Measurements from ENCODE around the gene MYO7A.
A peak's percentile ranks its signal among the peaks of the same experiment; 100 is the strongest.

Gene MYO7A

GRCh38 chr11:77129069-77129841 is 1.2 kb downstream of the MYO7A start:
- no peak for DNase-seq

GRCh38 chr11:77129842-77130756 is 2.1 kb downstream of the MYO7A start:
- DNase-seq, result no peak

- DNase-seq, result no peak
These were observed 2.9 kb downstream of the MYO7A start for GRCh38 chr11:77130763-77131513.

GRCh38 chr11:77131560-77131959 is 3.5 kb downstream of the MYO7A start:
- no peak for DNase-seq

- DNase-seq, result no peak
These were observed 7.0 kb downstream of the MYO7A start for GRCh38 chr11:77135069-77135468.

- DNase-seq, result peak in 1 of 2 experiments; percentile 16
These were observed 8.0 kb downstream of the MYO7A start for GRCh38 chr11:77136074-77136473.

- no peak for DNase-seq
These were observed 8.9 kb downstream of the MYO7A start for GRCh38 chr11:77136784-77137420.

- no peak for DNase-seq
These were observed 9.4 kb downstream of the MYO7A start for GRCh38 chr11:77137421-77137820.

GRCh38 chr11:77138106-77138649 is 10.1 kb downstream of the MYO7A start:
- DNase-seq, result no peak

GRCh38 chr11:77139201-77139600 is 11.2 kb downstream of the MYO7A start:
- no peak for DNase-seq

- no peak for DNase-seq
These were observed 12.3 kb downstream of the MYO7A start for GRCh38 chr11:77140231-77140851.

- no peak for DNase-seq
These were observed 13.0 kb downstream of the MYO7A start for GRCh38 chr11:77141034-77141433.

- DNase-seq, result no peak
These were observed 13.4 kb downstream of the MYO7A start for GRCh38 chr11:77141475-77141874.

GRCh38 chr11:77142091-77142975 is 14.3 kb downstream of the MYO7A start:
- DNase-seq, result no peak

- no peak for DNase-seq
These were observed 15.5 kb downstream of the MYO7A start for GRCh38 chr11:77143405-77144020.

- no peak for DNase-seq
These were observed 16.3 kb downstream of the MYO7A start for GRCh38 chr11:77144196-77144856.

- no peak for DNase-seq
These were observed 16.9 kb downstream of the MYO7A start for GRCh38 chr11:77144857-77145428.

GRCh38 chr11:77146261-77147035 is 18.4 kb downstream of the MYO7A start:
- DNase-seq, result no peak

GRCh38 chr11:77147036-77147315 is 18.9 kb downstream of the MYO7A start:
- DNase-seq, result no peak

Measured in activated CD4-positive, alpha-beta T cell treated with anti-CD3 and anti-CD28 coated beads, Interleukin-2, amount 50 U/mL, for 48 hours (primary cell).